Smooth muscle cell (in vitro differentiated cells): ENCODE results near the gene LAMB3. TPM values are rescaled to one million over a fixed set of nuclear protein-coding genes. Genes with fewer than 3 reads are reported as not detected.

Experiments used
- DNase-seq: peaks from one replicate; lab custom pipeline; 2025; ENCODE audit not compliant: unreplicated experiment; lab: John Stamatoyannopoulos, UW
- H2AFZ ChIP-seq: fragments of 200-600 bp; sonication (generic); 2 replicates; pipeline ENCODE4 v1.6.0; 2016; ENCODE audit warnings: antibody characterized with exemption, low read depth, mild to moderate bottlenecking
- H3F3A ChIP-seq: fragments of 200-600 bp; sonication (generic); 2 replicates; pipeline ENCODE4 v1.6.0; 2017; ENCODE audit warnings: antibody characterized with exemption, low read depth
- H3K27ac ChIP-seq: fragments of 200-600 bp; sonication (generic); 2 replicates; pipeline ENCODE4 v1.5.1; 2016; ENCODE audit warnings: low read depth, mild to moderate bottlenecking
- H3K27me3 ChIP-seq: fragments of 200-600 bp; sonication (generic); 2 replicates; pipeline ENCODE4 v1.6.1; 2016; ENCODE audit warnings: low read depth, mild to moderate bottlenecking
- H3K36me3 ChIP-seq: fragments of 200-600 bp; sonication (generic); 2 replicates; pipeline ENCODE4 v1.5.1; 2016; ENCODE audit warnings: low read depth
- H3K4me1 ChIP-seq: fragments of 200-600 bp; sonication (generic); 2 replicates; pipeline ENCODE4 v1.5.1; 2016; ENCODE audit warnings: low read depth
- H3K4me2 ChIP-seq: fragments of 200-600 bp; sonication (generic); 2 replicates; pipeline ENCODE4 v1.6.0; 2016; ENCODE audit warnings: mild to moderate bottlenecking
- H3K4me3 ChIP-seq: fragments of 200-600 bp; sonication (generic); 2 replicates; pipeline ENCODE4 v1.5.1; 2016; ENCODE audit warnings: mild to moderate bottlenecking
- H3K79me2 ChIP-seq: fragments of 200-600 bp; sonication (generic); 2 replicates; pipeline ENCODE4 v1.6.0; 2016; ENCODE audit warnings: low read depth, mild to moderate bottlenecking
- H3K9ac ChIP-seq: fragments of 200-600 bp; sonication (generic); 2 replicates; pipeline ENCODE4 v1.6.0; 2016; ENCODE audit warnings: low read depth
- H3K9me3 ChIP-seq: fragments of 200-600 bp; sonication (generic); replicated peaks from 2 replicates; pipeline ENCODE4 v1.5.1; 2016; ENCODE audit warnings: low read depth
- H4K20me1 ChIP-seq: fragments of 200-600 bp; sonication (generic); 2 replicates; pipeline ENCODE4 v1.6.0; 2016; ENCODE audit warnings: low read depth
- CTCF ChIP-seq: fragments of 200-600 bp; sonication (generic); IDR thresholded peaks from 2 replicates; pipeline ENCODE4 v1.5.1; 2017; ENCODE audit warnings: borderline replicate concordance, mild to moderate bottlenecking, antibody characterized with exemption; ENCODE audit not compliant: insufficient read depth, poor library complexity, severe bottlenecking
- WGBS: methylation state at CpG from one replicate; pipeline ENCODE4 v1.1.7; 2016; ENCODE audit warnings: low lambda C conversion rate; 5-methylcytosine and 5-hydroxymethylcytosine counted together
- polyA plus RNA-seq: library from polyadenylated mRNA; unstranded; fragments of >200 nt; fragmentation: Nextera tagmentation; extraction: Ambion mirVana; gene quantifications from 2 replicates; pipeline ENCODE4 v1.2.1, GENCODE V29; 2016
- total RNA-seq: library from RNA; depleted of rRNA; stranded (reverse); fragments of >200 nt; gene quantifications from 2 replicates; pipeline ENCODE4 v1.2.3, GENCODE V29; 2014

LAMB3 gene
- total and polyA plus RNA-seq, 2 experiments from 2014 or later = 17.0 to 24.0 TPM

- Histone ChIP-seq H4K20me1 (no peaks in the 10 kb centered on the region), H3K4me3 (no peak overlapping the region), H3K9me3 (no peaks in the 10 kb centered on the region), H2AFZ (no peak overlapping the region), H3K4me2 (peak overlapping the region; percentile 76), H3K36me3 (no peaks in the 10 kb centered on the region), H3K27ac (no peak overlapping the region), H3K27me3 (peaks cover 21% of the 10 kb centered on the region), H3F3A (no peaks in the 10 kb centered on the region), H3K79me2 (no peaks in the 10 kb centered on the region), H3K9ac (no peak overlapping the region), H3K4me1 (peaks cover 12% of the 10 kb centered on the region)
- no peak for TF ChIP-seq CTCF
- WGBS = 88% methylated on average over 4 of the region's 4 CpGs
- no peak for DNase-seq
Measured at GRCh38 chr1:209586221-209586740, 65.9 kb downstream of the LAMB3 start.

- Histone ChIP-seq H3K4me2 (peak overlapping the region; percentile 76), H3K27me3 (peaks cover 27% of the 10 kb centered on the region), H3K9me3 (no peaks in the 10 kb centered on the region), H3K4me3 (peak overlapping the region; percentile 27), H4K20me1 (no peaks in the 10 kb centered on the region), H3F3A (no peaks in the 10 kb centered on the region), H3K27ac (no peak overlapping the region), H2AFZ (no peak overlapping the region), H3K79me2 (no peaks in the 10 kb centered on the region), H3K36me3 (no peaks in the 10 kb centered on the region), H3K9ac (no peak overlapping the region), H3K4me1 (peaks cover 12% of the 10 kb centered on the region)
- peak; percentile 21 for DNase-seq
- WGBS = 5% methylated on average over 23 of the region's 23 CpGs
- TF ChIP-seq CTCF = no peak
Measured at GRCh38 chr1:209585672-209586071, 66.6 kb downstream of the LAMB3 start.

GRCh38 chr1:209585197-209585596, 67.0 kb downstream of the LAMB3 start:
- H3K27ac ChIP-seq = no peak overlapping the region
- H3K27me3 ChIP-seq = peaks cover 27% of the 10 kb centered on the region
- peak overlapping the region; percentile 76 for H3K4me2 ChIP-seq
- DNase-seq = no peak
- peaks cover 12% of the 10 kb centered on the region for H3K4me1 ChIP-seq
- no peak overlapping the region for H3K9ac ChIP-seq
- TF ChIP-seq CTCF = no peak
- no peaks in the 10 kb centered on the region for H3K9me3 ChIP-seq
- H3K4me3 ChIP-seq = no peak overlapping the region
- WGBS = 59% methylated on average over 5 of the region's 5 CpGs
- no peaks in the 10 kb centered on the region for H3K79me2 ChIP-seq
- H4K20me1 ChIP-seq = no peaks in the 10 kb centered on the region
- H3K36me3 ChIP-seq = no peaks in the 10 kb centered on the region
- H3F3A ChIP-seq = no peaks in the 10 kb centered on the region
- no peak overlapping the region for H2AFZ ChIP-seq

- Histone ChIP-seq H2AFZ (no peak overlapping the region), H4K20me1 (no peaks in the 10 kb centered on the region), H3K27ac (no peak overlapping the region), H3K4me2 (no peak overlapping the region), H3K9me3 (no peaks in the 10 kb centered on the region), H3K4me1 (peaks cover 12% of the 10 kb centered on the region), H3K4me3 (peak overlapping the region; percentile 12), H3K27me3 (peaks cover 32% of the 10 kb centered on the region), H3F3A (no peaks in the 10 kb centered on the region), H3K79me2 (no peaks in the 10 kb centered on the region), H3K36me3 (no peaks in the 10 kb centered on the region), H3K9ac (no peak overlapping the region)
- WGBS = 38% methylated on average over 13 of the region's 13 CpGs
- no peak for DNase-seq
- TF ChIP-seq CTCF = no peak
Measured at GRCh38 chr1:209584231-209584672, 68.0 kb downstream of the LAMB3 start.
